ENCODE measurements around the gene PKHD1.
A peak's percentile ranks its signal among the peaks of the same experiment; 100 is the strongest.

Gene PKHD1

DNA sequence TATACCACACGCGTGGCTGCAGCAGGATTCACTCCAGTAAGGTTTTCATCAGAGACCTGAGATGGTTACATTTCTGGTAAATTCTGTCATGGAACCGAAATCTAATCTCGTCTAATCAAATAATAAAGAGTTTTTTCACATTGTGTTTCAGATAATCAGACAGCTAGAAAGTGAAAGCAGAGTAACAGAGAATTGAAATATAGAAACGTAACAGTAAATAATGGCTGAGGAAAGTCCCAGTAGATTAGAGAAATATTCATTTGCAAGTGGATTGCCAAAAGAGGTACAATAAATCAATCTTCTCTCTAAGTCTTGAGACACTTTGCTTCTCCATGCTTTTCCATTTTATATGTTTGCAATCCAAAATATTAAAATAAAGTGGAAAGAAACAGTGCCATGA lies 42.4 kb downstream of the PKHD1 start:
- no peak for DNase-seq

DNA sequence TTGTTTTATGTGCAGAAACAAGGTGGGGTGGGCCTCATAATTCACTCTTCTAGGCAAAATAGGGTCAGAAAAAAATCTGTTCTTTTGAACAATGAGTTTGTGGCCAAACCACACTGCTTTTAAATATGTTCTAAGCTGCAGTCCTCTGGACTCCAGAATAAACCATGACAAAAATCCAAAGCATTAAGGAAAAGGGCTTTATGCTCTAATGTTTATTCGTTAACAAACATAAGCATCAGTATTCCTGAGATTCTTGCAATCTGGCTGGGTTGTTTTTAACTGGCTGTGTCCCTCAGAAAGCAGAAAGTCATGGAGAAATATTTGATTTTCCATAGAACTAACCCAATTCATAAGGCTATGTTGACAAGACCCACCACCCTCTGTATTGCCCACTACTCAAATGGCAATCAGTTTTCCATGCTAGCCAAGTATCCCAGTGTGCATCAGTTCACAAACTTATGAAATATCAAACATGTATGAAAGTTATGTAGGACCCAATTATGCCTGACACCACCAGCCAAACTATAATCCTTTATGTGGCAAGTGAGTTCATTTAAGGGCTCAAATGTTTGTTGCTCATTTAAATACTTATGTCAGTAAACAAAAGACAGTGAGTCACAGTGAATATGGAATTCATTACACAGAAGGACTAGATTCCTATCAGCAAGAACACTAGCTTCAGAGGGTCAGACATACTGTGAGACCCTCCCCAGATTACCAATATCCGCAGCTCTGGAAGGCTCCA lies 45.1 kb downstream of the PKHD1 start:
- no peak for DNase-seq

DNA sequence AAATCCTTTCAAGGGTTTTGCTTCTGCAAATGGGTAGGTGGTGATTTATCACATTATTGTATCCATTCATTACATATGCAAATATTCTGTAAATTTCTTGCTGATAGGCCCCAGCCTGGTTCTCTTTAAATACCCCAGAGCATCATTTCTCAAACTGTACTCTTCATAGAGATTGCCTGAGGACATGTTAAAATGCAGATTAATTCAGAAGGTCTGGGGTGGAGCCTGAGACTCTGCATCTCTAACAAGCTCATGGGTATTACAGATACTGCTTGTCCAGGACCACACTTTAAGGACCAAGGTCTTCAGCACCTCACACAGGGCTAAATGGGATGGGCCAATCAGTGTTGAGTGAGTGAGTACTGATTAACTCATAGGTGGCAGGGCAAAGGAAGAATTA lies 46.3 kb downstream of the PKHD1 start:
- no peak for DNase-seq

- DNase-seq, result no peak
These were observed 59.7 kb downstream of the PKHD1 start for GRCh38 chr6:52027699-52028098.

- no peak for DNase-seq
These were observed 62.9 kb downstream of the PKHD1 start for GRCh38 chr6:52024451-52025068.

- no peak for DNase-seq
These were observed 64.7 kb downstream of the PKHD1 start for GRCh38 chr6:52022675-52023074.

- DNase-seq, result peak; percentile 25 to 51
These were observed 66.4 kb downstream of the PKHD1 start for GRCh38 chr6:52020945-52021570.

- DNase-seq, result no peak
These were observed 67.5 kb downstream of the PKHD1 start for GRCh38 chr6:52019881-52020280.

DNA sequence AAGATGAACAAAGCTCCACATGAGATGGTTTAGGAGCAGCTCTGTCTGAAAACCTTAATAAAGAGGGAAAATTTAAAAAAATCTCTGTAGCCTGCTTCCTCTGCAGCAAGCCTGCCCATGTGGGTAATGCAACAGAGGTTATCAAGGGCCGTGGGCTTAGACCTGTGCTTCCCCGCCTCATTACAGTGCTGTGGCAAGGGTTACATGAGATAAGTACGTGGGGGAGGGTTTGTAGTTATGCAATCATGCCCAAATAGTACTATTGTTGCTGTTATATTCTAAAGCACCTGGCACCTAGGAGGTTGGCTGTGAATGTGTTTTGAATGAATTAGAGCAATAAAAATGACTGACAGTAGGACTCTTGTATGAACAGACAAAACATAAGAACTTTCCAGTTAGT lies 68.3 kb downstream of the PKHD1 start:
- no peak for DNase-seq

GRCh38 chr6:52016915-52017748 lies 70.3 kb downstream of the PKHD1 start:
- no peak for DNase-seq

DNA sequence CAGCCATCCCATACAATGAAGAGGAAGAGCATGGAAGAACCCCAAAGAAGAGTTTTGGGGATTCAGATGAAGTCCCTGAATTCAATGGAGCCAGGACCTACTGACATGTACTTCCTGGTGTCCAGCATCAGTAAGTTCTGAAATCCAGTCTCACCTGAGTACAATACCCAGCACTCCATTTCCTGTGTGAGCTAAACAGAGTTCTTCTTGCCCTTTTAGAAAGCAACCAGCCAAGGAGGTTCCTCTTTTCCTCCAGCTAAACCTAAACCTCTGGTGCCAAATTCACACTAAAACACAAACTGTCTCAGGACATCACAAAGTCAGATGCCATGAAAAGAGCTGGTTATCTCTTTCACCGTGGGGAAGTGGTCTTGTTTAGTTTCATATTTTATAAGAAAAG lies 71.5 kb downstream of the PKHD1 start:
- peak; percentile 26 to 34 for DNase-seq

DNA sequence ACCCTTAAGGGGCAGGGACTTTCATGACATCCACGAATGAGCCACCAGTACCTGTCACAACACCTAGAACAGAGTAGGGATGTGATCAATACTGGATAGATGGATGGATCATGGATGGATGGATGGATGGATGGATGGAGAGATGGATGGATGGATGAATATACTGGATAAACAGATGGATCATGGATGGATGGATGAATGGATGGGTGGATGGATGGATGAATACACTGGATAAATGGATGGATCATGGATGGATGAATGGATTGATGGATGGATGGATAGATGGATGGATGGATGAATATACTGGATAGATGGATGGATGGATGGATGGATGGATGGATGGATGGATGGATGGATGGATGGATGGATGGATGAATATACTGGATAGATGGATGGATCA lies 73.0 kb downstream of the PKHD1 start:
- no peak for DNase-seq

DNA sequence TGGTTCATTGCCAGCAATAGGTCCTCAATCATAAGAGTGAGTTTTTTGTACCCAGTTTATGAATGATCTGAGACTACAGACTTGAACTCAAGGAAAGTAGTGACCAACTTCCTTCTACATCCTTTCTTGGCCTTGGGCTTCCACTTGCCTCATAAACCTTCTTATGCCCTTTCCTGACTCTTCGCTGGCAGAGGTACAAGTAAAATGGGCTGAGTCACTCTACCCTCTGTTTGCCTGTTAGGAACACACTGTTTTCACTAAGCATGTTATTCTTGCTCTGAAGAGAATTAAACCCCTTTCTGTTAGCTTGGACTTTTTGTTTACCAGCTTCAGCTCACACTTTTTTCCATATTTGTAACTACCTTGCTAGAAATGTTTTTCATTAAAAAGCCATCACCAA lies 74.4 kb downstream of the PKHD1 start:
- DNase-seq, result no peak

DNA sequence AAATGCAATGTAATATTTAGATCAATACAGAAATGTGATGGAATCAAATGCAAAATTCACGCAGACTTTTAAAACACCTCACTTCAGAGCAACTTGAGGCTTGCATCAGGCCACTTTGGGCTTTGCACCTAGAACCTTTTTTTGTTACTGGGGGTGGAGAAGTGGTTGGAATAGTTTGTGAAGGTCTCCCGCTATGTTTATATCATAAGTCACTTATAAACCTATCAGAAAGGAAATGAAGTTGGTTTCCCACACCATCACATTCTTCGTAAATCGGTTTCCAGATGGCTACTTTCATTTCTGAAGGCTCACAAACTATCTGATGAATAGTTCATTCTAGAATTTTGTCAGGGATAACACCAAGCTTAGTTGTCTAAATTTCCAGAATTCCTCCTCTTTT lies 74.8 kb downstream of the PKHD1 start:
- DNase-seq, result no peak

GRCh38 chr6:52010806-52011205 lies 76.6 kb downstream of the PKHD1 start:
- no peak for DNase-seq

DNA sequence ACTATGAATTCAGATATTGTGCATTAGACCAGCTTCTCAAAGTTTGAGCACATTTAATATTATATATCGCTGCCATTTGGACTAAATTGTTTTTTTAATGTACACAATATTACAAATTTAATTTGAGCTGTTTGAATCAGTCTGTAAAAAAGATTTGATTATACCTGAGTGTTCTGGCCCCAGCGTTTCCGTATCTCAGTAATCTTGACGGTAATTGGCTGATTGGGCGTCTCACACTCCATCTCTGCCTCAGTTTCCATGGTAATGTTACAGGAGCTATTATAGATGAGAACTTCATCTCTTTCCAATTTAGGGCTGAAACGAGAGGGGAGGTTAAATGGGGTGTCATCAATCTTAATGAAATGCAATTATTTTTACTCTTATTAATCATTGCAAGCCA lies 77.3 kb downstream of the PKHD1 start:
- no peak for DNase-seq

GRCh38 chr6:52009466-52010140 lies 77.8 kb downstream of the PKHD1 start:
- no peak for DNase-seq

- DNase-seq, result no peak
These were observed 87.3 kb downstream of the PKHD1 start for GRCh38 chr6:52000064-52000463.

DNA sequence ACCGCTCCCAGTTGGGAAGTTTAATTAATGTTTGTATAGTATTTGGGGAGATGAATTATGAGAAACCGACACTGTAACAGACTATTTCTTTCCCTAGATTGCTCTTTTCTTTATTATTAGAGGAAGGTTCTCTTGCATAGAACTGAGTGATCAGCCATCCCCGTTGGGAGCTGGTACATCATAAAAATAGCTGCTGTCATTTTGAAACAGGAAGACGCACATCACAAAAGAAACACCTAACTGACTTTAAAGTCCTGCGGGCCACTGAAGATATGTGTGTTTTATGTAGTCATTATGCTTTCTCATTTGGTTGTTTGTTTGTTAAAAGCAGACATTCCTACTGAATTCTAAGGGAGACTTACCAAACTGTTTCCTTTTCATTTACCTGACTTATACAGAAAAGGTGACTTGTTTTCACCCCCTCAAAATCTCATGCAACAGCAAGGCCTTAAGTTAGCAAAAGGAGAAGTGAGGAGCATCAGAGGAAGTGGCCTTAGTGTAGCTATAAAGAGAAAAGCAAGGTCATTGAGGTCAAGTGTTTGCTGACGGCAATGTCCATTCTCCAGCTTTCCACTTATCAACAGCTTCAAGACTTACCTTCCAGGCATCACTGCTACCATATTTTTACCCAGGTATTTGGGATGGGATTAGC lies 91.0 kb downstream of the PKHD1 start:
- peak in 1 of 2 experiments; percentile 3 for DNase-seq

GRCh38 chr6:51995214-51995755 lies 92.1 kb downstream of the PKHD1 start:
- no peak for DNase-seq

DNA sequence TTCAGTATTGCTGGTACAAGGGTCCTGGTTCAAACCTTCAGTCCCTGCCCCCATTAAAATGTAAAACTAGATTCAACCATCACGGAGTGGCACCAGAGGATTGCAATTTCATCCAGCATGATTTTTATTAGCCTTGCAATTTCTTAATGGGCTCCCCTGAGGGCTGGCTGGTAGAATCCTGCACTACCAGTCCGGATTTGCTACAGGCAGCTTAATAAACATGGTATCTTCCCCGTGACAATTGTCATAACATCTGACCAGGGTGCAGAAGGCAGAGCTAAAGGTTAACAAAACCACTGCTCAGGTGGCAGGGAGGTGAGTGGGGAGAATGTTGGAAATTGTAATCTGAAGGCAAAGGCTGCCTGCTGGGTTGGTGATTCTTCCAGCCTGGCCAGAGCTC lies 94.5 kb downstream of the PKHD1 start:
- DNase-seq, result no peak

GRCh38 chr6:51989789-51990188 lies 97.6 kb downstream of the PKHD1 start:
- no peak for DNase-seq
